Measurements from ENCODE around the gene ABCB9. TPM values are rescaled to one million over a fixed set of nuclear protein-coding genes. Genes with fewer than 3 reads are reported as not detected.

Gene ABCB9
- total RNA-seq, 1 experiment from 2014 or later, result 14.7 TPM

DNA sequence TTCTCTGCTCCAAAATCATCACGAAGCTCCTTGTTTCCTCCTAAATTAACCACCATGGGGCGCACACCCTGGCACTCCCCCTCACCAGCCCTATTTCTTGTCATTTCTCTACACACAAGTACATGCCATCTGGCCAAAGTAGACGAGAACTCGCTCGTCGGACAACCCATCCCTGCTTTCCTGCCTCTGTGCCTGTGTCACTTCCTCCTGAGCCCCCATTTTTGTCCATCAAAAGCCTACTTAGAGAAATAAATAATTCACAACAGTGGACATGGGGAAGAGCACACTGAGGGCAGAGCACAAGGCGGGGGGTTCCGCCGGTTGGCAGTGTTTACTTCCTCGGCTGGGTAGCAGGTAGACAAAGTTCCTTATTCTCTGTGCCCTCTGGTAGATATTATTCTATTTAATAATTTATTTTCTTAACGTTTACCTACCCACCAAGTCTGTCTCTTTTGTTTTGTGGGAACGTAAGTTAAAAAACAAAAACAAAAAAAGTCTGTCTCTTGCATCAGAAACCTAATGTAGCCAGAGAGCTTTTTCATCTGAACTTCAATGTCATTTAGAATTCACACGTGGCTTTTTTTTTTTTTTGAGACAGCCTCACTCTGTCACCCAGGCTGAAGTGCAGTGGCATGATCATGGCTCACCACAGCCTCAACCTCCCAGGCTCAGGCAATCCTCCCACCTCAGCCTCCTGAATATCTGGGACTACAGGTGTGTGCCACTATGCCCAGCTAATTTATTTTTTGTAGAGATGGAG, 76.3 kb downstream of the ABCB9 start:
- no peaks in the 10 kb centered on the region for H3K9me2 ChIP-seq (ENCODE audit: insufficient read depth)
- H4K20me1 ChIP-seq (ENCODE audit: insufficient read depth), result peaks cover 6% of the 10 kb centered on the region; the same call in 1 of the 2 replicates
- H3K4me1 ChIP-seq (ENCODE audit: control insufficient read depth in 1 of 2, insufficient read depth in 2 of 2, low read length in 2 of 2), result peaks cover 83 to 97% of the 10 kb centered on the region in 2 experiments
- H3K79me2 ChIP-seq (ENCODE audit: insufficient read depth, low read length), result peaks cover 99% of the 10 kb centered on the region
- H2AFZ ChIP-seq (ENCODE audit: low read depth, low read length, poor library complexity, severe bottlenecking), result no peak overlapping the region
- RAD21 ChIA-PET (ENCODE audit: low non-redundant PET in 1 of 2, low total read pairs in 2 of 2, uncharacterized antibody in 2 of 2, unreplicated experiment in 2 of 2), result no interaction called here
- H3K4me3 ChIP-seq (replicated peaks in 1 of 2; ENCODE audit: low read depth in 1 of 2, low read length in 2 of 2), result peak overlapping the region in 1 of 2 experiments; percentile 29; a peak in 1 of 4 replicates
- H3K9me3 ChIP-seq (ENCODE audit: control insufficient read depth in 1 of 2, insufficient read depth in 1 of 2, low read depth in 1 of 2, low read length in 2 of 2), result no peaks in the 10 kb centered on the region
- no peaks in the 10 kb centered on the region for H3K27me3 ChIP-seq (ENCODE audit: insufficient read depth, low read length)
- intact Hi-C loops (cut with micrococcal nuclease), result loop anchor here (5.0 kb wide), 1 partner anchor 32 kb away; no protein-coding TSS in a partner anchor
- BruUV-seq (replicated peaks), result no TSS peak
- DNase-seq (ENCODE audit: low read depth, low spot score) (no peak), ATAC-seq (no peak)
- no peaks in the 10 kb centered on the region for H3K36me3 ChIP-seq (ENCODE audit: control insufficient read depth in 1 of 2, insufficient read depth in 2 of 2, low read length in 2 of 2)
- peak overlapping the region; percentile 86 for H3K4me2 ChIP-seq (ENCODE audit: low read length)
- POLR2A ChIA-PET, result interaction anchor here (0.7 to 2.5 kb wide), 4 partner anchors 30 to 1849 kb away, joined by 4 to 14 read pairs (median 8); no protein-coding TSS in a partner anchor
- TF ChIP-seq, protein P1, sequence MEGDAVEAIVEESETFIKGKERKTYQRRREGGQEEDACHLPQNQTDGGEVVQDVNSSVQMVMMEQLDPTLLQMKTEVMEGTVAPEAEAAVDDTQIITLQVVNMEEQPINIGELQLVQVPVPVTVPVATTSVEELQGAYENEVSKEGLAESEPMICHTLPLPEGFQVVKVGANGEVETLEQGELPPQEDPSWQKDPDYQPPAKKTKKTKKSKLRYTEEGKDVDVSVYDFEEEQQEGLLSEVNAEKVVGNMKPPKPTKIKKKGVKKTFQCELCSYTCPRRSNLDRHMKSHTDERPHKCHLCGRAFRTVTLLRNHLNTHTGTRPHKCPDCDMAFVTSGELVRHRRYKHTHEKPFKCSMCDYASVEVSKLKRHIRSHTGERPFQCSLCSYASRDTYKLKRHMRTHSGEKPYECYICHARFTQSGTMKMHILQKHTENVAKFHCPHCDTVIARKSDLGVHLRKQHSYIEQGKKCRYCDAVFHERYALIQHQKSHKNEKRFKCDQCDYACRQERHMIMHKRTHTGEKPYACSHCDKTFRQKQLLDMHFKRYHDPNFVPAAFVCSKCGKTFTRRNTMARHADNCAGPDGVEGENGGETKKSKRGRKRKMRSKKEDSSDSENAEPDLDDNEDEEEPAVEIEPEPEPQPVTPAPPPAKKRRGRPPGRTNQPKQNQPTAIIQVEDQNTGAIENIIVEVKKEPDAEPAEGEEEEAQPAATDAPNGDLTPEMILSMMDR (IDR thresholded peaks at IDR 0.05 in 2 of 3, conservative IDR thresholded peaks at IDR 0.05 in 1 of 3; ENCODE audit: borderline replicate concordance in 1 of 3, insufficient read depth in 1 of 3, low read depth in 2 of 3, low read length in 2 of 3), result peak in 2 of 3 experiments; percentile 9; a peak in 1 of 6 replicates
- no peak for TF ChIP-seq EGR1 (IDR thresholded peaks at IDR 0.05; ENCODE audit: low read depth)
- peak overlapping the region; percentile 82 for H3K27ac ChIP-seq (ENCODE audit: low read depth, low read length)
- peak overlapping the region; percentile 69 for H3K9ac ChIP-seq (ENCODE audit: low read length)
- CTCF ChIA-PET, result interaction anchor here (1.3 kb wide), 1 partner anchor 9 kb away, joined by 4 read pairs; no protein-coding TSS in a partner anchor

DNA sequence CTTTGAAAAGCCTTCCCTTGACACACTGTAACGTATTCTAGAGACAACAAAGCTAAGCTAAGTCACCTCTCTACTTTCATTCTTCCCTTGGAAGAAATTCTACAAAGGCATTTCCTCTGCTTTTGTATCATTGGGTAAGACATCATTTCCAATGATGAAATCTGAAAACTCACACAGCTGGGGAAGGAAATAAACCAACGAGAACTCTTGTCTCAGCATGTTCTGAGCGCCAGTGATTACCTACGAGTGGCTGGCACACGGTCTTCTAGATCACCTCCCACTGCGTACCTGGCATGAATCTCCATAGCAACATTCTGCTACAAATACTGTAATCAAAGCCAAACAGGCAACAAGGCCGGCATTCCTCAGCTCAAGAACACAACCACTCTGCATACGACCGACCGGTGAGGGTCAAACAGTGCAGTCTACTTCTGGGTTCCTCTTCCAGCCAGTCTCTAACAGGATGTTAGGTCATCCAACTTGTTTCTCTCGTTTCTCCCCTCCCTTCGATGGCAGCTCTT, 78.0 kb downstream of the ABCB9 start:
- POLR2A ChIA-PET, result interaction anchor here (0.9 to 2.5 kb wide), 11 partner anchors 10 to 350 kb away, joined by 3 to 14 read pairs (median 5); partner anchors contain the start of gene MTRFR
- ATAC-seq (peak; percentile 65), DNase-seq (ENCODE audit: low read depth, low spot score) (peak; percentile 81)
- Histone ChIP-seq H3K36me3 (ENCODE audit: control insufficient read depth in 1 of 2, insufficient read depth in 2 of 2, low read length in 2 of 2) (no peaks in the 10 kb centered on the region), H2AFZ (ENCODE audit: low read depth, low read length, poor library complexity, severe bottlenecking) (no peak overlapping the region), H4K20me1 (ENCODE audit: insufficient read depth) (peaks cover 12% of the 10 kb centered on the region; the same call in 1 of the 2 replicates), H3K4me3 (replicated peaks in 1 of 2; ENCODE audit: low read depth in 1 of 2, low read length in 2 of 2) (peak overlapping the region; percentile 26 to 53), H3K9ac (ENCODE audit: low read length) (peak overlapping the region; percentile 69), H3K27me3 (ENCODE audit: insufficient read depth, low read length) (no peaks in the 10 kb centered on the region), H3K27ac (ENCODE audit: low read depth, low read length) (peak overlapping the region; percentile 82), H3K4me2 (ENCODE audit: low read length) (peak overlapping the region; percentile 86), H3K4me1 (ENCODE audit: control insufficient read depth in 1 of 2, insufficient read depth in 2 of 2, low read length in 2 of 2) (peaks cover 69 to 94% of the 10 kb centered on the region in 2 experiments), H3K79me2 (ENCODE audit: insufficient read depth, low read length) (peaks cover 99% of the 10 kb centered on the region), H3K9me3 (ENCODE audit: control insufficient read depth in 1 of 2, insufficient read depth in 1 of 2, low read depth in 1 of 2, low read length in 2 of 2) (no peaks in the 10 kb centered on the region), H3K9me2 (ENCODE audit: insufficient read depth) (no peaks in the 10 kb centered on the region)
- RAD21 ChIA-PET (ENCODE audit: low non-redundant PET in 1 of 2, low total read pairs in 2 of 2, uncharacterized antibody in 2 of 2, unreplicated experiment in 2 of 2), result interaction anchor here (0.9 to 1.0 kb wide), 2 partner anchors 10 to 58 kb away, joined by 3 to 4 read pairs; no protein-coding TSS in a partner anchor
- CTCF ChIA-PET, result interaction anchor here (0.6 to 1.3 kb wide), 4 partner anchors 8 to 248 kb away, joined by 3 to 6 read pairs (median 4); no protein-coding TSS in a partner anchor
- intact Hi-C loops (cut with micrococcal nuclease), result loop anchor here (5.0 kb wide), 1 partner anchor 34 kb away; no protein-coding TSS in a partner anchor
- TSS peak; percentile 8 for BruUV-seq (replicated peaks)
- TF ChIP-seq, protein P2, sequence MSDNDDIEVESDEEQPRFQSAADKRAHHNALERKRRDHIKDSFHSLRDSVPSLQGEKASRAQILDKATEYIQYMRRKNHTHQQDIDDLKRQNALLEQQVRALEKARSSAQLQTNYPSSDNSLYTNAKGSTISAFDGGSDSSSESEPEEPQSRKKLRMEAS (IDR thresholded peaks at IDR 0.05), result no peak
- TF ChIP-seq EZH2 (IDR thresholded peaks at IDR 0.05) (no peak), SIN3A (IDR thresholded peaks at IDR 0.05; ENCODE audit: low read depth) (no peak), POLR2AphosphoS5 (IDR thresholded peaks at IDR 0.05; ENCODE audit: low read depth, low read length) (peak; percentile 53), TCF7L2 (IDR thresholded peaks at IDR 0.05; ENCODE audit: borderline replicate concordance, extremely low read depth, insufficient read depth, insufficient read length) (peak; percentile 10)

Measured in HCT116 (cell line).